SK-N-SH treated with all-trans-retinoic acid at 6 μM for 48 hours (cell line): ENCODE measurements around the gene ADAMTS9.

Experiments
- TCF4 ChIP-seq: fragments of 250-450 bp; sonication (Bioruptor Pico); IDR thresholded peaks from 2 replicates; pipeline ENCODE4 v1.8.0; 2021; ENCODE audit warnings: mild to moderate bottlenecking, moderate library complexity, borderline replicate concordance
- TF ChIP-seq, protein P1 (sequence below): fragments of 250-450 bp; sonication (Bioruptor Pico); IDR thresholded peaks from 2 replicates; pipeline ENCODE4 v1.5.1; 2020; ENCODE audit warnings: low read depth, mild to moderate bottlenecking, moderate library complexity

DNA sequence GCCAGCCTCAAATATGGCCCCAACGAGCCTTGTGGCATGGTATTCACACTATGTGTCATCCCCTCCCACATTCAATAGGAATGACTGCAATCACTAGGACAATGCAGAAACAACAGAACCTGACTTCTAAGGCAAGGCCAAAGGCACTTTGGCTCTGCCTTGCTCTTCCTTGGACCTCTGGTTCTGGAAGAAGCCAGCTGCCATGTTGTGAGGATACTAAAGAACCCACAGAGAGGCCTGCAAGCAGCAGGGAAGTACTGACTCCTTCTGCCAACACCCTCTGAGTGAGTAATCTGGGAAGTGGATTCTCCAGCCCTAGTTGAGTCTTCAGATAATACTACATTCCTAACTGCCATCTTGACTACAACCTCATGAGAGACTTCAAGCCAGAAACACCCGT lies 64.7 kb downstream of the ADAMTS9 start:
- TF ChIP-seq, protein P1, sequence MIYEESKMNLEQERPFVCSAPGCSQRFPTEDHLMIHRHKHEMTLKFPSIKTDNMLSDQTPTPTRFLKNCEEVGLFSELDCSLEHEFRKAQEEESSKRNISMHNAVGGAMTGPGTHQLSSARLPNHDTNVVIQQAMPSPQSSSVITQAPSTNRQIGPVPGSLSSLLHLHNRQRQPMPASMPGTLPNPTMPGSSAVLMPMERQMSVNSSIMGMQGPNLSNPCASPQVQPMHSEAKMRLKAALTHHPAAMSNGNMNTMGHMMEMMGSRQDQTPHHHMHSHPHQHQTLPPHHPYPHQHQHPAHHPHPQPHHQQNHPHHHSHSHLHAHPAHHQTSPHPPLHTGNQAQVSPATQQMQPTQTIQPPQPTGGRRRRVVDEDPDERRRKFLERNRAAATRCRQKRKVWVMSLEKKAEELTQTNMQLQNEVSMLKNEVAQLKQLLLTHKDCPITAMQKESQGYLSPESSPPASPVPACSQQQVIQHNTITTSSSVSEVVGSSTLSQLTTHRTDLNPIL = no peak
- no peak for TF ChIP-seq TCF4 (CRISPR knock-in tag)
